Stimulated activated CD8-positive, alpha-beta memory T cell treated with anti-CD3 and anti-CD28 coated beads, Interleukin-15, amount 100 ng/mL, for 1 hour (primary cell): ENCODE measurements around the gene TMEM238.
A peak's percentile ranks its signal among the peaks of the same experiment; 100 is the strongest.
"Not testable (repeated sequence)": the region's sequence is repeated elsewhere in the genome, so short reads cannot be mapped to it uniquely, and the experiment has no call there.

Source experiments
- DNase-seq: peaks from one replicate; pipeline ENCODE4 v3.0.0-alpha.2; 2020; ENCODE audit warnings: low read depth

Gene TMEM238

DNA sequence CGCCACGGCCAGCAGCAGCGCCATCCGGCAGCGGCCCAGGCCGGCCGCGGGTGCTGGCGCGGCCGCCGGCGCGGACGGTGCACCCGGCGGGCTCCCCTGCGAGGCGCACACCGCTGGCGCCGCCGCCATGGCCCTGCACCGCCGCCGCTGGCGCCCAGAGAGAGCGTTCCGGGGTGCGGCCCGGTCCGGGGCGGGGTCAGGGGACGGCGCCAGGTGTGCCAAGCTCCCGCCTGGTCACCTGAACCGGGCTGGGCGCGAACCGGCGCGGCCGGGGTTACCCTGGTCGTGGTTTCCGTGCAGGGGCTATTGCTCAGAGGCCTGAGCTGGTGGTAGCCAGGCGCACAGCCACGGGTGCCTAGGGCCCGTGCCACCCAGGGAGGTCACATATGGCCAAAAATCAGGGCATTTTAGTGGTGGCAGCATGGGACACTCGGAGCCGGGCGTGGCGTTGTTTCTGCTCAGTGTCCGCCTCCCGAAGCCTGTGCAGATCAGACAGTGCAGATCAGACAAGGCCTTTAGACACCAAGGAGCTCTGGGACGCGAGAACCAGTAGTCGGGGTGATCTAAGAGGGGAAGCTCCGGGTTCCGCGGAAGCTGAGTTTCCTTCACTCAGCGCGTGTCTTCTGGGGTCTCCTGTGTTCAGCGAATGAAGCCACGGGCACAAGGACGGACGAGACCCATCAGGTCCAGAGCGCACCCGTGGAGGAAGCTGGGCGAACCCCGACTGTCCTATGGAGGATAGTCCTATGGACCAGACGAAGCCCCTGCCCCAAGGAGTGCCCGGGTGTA is at the start of gene TMEM238:
Gene TMEM238 (minus strand): TSS at position 162 of the 789 bp plus-strand sequence. CDS start 33 bp downstream, at position 129.
- DNase-seq: no peak

DNA sequence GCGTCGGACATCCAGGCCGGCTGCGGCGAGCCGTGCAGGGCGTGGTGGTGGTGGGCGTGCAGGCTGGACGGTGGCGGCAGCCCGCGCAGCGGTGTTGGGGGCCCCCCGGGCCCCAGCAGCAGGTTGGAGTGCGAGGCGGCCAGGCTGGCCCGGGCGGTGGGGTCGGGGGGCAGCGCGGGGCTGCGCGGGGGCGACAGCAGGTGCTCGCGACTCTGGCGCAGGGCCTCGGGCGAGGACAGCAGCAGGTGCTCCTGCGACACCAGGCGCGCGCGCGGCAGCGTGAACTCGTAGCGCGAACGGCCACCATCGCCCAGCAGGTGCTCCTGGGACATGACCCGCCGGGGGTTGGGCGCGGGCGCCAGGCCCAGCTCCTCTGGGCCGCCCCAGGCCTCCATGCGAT is 49.2 kb upstream of the TMEM238 start:
- no peak for DNase-seq

DNA sequence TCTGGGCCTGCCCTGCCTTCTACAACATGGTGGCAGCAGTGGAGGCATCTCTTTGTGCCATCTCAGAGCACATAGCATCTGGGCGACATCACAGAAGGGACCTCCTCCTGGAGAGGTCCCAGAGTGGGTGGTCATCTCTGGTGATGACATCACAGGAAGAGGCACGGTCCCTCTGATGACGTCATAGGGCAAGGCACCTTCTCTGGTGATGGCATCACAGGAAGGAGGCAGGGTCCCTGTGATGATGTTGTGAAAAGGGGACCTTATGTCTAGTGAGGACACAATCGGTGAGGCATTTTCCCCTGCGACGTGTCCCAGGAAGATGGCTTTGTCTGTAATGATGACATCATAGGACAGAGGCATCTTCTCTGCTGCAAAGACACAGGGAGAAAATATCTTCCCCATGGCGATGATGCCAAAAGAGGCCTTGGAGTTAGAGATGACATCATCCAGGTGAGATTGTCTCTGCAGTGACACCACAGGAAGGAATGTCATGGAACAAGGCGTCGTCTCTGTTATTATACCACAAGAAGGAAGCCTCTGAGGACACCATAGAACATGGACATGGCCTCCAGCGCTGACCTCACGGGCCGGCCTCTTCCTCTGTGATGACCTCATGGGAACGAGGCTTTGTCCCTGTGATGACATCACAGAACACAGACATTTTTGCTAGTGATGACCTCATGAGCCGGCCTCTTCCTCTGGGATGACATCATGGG is 48.3 kb upstream of the TMEM238 start:
- DNase-seq: no peak

DNA sequence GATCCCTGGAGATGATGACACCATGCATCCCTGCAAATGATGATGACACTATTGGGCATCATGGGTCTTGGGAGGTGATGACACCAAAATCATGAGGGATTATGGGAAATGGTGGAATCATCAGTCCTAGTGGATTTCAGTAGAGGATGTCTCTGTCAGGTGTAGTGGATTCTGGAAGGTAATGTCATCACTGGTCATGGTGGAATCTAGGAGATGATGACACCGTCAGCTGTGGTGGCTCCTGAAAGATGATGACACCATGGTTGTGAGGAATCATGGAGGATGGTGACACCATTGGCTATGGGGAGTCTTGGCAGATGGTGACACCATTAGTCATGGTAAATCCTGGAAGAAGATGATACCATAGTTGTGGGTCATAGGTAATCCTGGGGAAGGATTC is 47.1 kb upstream of the TMEM238 start:
- DNase-seq: no peak

- DNase-seq: no peak
These were observed 42.0 kb upstream of the TMEM238 start for GRCh38 chr19:55426042-55426441.

DNA sequence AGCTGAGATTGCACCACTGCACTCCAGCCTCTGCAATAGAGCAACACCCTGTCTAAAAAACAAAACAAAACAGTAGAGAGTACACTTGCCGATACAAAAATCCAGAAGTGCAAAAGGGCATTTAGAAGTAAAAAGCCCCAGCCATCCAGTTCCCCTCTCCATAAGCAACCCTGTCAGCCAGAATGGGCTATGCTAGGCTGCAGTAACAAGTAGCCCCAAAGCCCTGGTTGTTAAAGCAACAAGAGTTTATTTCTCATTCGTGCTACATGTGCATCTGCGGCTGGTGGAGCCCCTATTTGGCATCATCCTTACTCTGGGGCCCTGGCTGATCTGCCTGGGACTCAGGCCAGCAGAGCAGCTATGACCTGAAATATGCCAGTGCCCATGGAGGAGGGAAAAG is 40.4 kb upstream of the TMEM238 start:
- DNase-seq: no peak

DNA sequence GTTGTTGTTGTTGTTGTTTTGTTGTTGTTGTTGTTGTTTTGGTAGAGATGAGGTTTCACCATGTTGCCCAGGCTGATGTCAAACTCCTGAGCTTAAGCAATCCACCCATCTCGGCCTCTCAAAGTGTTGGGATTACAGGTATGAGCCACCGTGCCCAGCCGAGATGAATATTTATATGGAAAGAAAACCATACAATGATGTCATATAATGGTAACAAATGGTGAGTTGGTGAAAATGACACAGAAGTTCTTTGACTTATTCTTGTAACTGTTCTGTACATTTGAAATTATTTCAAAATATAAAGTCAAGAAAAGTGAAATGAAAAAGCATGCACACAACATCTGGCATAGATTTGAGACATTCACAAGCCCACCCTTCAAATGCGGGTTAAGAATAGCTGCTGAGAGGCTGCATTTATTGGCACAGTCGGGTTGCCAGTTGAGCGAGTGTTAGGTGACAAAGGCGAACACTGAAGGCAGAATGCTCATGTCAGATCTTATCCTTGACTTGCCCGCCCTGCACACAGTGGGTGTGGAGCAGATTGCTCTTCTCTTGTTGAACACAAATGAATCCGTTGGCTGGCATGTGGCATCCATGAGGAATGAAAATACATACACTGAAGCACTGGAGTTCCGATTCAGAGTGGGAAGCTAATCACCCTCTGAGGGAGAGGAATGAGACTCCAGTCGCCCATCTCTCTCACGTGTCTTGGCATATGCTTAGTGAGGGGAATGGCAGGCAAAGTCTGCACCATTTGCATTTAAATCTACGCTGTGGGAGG is 39.3 kb upstream of the TMEM238 start:
- DNase-seq: no peak

- not testable (repeated sequence) for DNase-seq
These were observed 37.2 kb upstream of the TMEM238 start for GRCh38 chr19:55421281-55421680.

GRCh38 chr19:55419624-55420236 is 35.6 kb upstream of the TMEM238 start:
- no peak for DNase-seq

- DNase-seq: no peak
These were observed 35.0 kb upstream of the TMEM238 start for GRCh38 chr19:55419103-55419502.

DNA sequence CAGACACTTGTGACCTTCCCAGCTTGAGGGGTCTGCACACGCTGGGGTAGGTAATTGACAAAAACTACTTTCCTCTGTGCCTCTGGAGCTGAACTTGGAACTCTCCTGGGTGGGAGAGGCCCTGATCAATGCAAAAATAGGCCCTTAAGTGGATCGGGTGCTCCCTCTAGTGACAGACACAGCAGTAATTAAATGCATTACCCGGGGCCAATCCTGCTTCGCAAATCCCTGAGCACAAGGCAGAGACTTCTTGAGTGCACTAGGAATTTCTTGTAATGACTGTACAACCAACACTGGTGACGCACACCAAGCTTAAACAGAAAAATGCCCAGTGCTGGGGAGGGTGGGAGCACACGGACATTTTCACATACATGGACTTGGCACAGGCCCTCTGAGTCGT is 34.1 kb upstream of the TMEM238 start:
- DNase-seq: peak; percentile 25

DNA sequence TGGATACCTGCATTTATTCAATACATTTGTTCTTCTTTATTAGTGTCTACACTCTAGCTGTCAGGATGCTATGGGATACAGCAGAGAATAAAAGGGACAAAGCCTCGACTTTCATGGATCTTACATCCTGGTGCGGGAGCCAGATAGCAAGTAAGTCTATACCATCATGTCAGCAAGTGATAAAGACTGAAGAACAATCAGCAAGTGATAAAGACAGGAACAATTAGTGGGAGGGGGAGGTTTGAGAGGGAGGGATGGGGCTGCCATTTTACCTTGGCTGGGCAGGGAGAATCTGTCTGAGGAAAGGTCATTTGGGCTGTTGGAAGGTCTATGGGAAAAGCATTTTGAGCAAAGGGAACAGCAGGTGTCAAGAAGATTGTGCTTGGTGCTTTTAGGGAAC is 26.1 kb upstream of the TMEM238 start:
- no peak for DNase-seq

GRCh38 chr19:55409179-55409578 is 25.1 kb upstream of the TMEM238 start:
- not testable (repeated sequence) for DNase-seq

- no peak for DNase-seq
These were observed 24.4 kb upstream of the TMEM238 start for GRCh38 chr19:55408533-55408872.

GRCh38 chr19:55407800-55408532 is 23.9 kb upstream of the TMEM238 start:
- peak; percentile 88 for DNase-seq

DNA sequence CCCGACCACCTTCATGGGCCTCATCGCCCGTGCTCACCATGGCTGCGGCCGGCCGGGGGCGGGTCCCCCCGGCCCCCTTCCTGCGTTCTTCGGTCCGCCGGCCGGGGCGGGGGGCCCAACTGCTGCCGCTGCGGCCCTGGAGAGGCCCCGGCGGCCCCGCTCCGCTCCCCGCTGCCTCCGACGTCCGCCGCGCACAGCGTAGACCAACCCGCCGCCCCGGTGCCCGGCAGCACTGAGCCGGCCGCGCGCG is 23.4 kb upstream of the TMEM238 start, which contains the start of gene UBE2S:
Gene UBE2S (minus strand): TSS at position 239 of the 250 bp plus-strand sequence. CDS start 199 bp downstream, at position 40.
- DNase-seq: not testable (repeated sequence)

DNA sequence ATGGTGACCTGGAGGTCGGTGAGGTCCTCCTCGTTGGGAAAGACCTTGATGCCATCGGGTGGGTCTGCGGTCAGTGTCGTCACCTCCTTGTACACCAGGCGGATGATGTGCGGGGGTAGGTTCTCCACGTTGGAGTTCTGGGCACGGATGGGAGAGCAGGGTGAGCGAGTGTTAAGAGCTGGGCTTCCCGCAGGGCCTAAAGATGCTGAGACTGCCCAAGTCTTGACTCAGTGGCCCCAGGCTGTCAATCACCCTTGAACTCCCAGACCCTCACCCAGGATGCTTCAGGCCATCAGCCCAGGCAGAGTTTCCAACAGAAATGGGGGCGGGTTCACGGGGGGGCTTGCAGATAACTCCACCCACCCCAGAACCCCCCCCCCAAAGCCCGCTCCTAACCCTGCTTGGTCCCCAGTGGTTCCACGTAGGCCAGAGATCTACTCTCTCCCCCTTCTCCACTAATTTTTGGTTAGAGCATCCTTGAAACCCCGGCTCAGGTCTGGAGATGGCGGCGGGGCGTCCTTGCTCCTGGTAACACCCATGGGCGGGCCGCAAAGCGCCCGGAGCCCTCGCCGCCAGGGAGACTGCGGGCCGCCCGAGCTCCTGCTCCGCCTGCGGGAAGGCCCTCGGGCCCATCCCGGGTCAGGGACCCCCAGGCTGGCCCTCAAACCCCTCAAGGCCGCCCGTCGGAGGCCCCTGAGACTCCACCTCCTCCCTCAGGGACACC is 22.9 kb upstream of the TMEM238 start:
- DNase-seq: no peak

GRCh38 chr19:55406091-55406825 is 22.2 kb upstream of the TMEM238 start:
- no peak for DNase-seq

DNA sequence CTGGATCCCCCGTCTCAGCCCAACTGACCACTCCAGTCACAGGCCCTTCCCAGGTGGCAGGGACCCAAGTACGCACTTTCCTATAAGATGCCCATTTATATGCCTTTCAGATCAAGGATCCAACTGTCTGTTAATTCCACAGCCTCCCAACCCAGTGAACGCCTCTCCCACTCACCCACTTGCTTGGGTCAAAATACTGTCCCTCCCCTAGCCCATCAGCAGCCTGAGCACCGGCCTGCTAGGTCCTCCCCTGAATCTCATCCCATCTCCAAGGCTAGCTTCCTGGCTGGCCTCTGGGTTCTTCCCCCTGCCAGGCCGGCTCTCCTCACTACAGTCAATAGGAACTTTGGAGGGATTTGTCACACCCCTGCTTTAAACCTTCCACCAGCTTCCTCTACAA is 21.5 kb upstream of the TMEM238 start:
- DNase-seq: no peak

DNA sequence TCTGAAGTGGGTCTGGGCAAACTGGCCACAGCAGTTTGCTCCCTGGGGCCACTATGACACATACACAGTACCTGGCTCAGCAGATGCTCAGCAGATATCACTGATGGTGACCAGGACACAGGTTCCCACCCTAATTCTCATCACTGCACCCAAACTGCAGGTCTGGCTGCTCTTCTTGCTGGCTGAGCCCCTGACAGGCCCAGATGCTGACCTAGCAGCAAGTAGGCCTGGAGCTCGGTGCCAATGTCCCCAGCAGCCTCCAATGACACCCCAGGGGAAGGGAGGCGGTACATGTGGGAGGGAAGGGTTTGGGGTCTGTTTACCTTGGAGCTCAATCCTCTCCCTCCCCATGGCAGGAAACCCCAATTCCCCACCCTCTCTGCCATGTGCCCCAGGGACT is 18.4 kb upstream of the TMEM238 start:
- DNase-seq: no peak
